Liver (tissue), 9 donors: ENCODE measurements around the gene KRR1. TPM values are rescaled to one million over a fixed set of nuclear protein-coding genes. Genes with fewer than 3 reads are reported as not detected.
A peak's percentile ranks its signal among the peaks of the same experiment; 100 is the strongest.

ENCODE experiments used
- DNase-seq: peaks from one replicate; pipeline ENCODE4 v3.0.0-alpha.2; 2017; ENCODE audit warnings: low spot score
- H3K27ac ChIP-seq, 2 donors: one replicate each; pipeline ENCODE4 v1.7.0; 2013; ENCODE audit warnings: inconsistent platforms in 2 of 2, low read length in 2 of 2, control low read depth in 1 of 2, low read depth in 1 of 2, mild to moderate bottlenecking in 1 of 2
- H3K27me3 ChIP-seq, 4 donors: one replicate each; pipeline versions ENCODE4 v1.6.1 to v1.7.0; 2013; ENCODE audit warnings: low read length in 3 of 4, inconsistent platforms in 1 of 4, mild to moderate bottlenecking in 1 of 4, moderate library complexity in 1 of 4; ENCODE audit not compliant: control insufficient read depth in 4 of 4, insufficient read depth in 4 of 4
- H3K36me3 ChIP-seq, 4 donors: one replicate each; pipeline versions ENCODE4 v1.6.1 to v1.7.0; 2013; ENCODE audit warnings: low read length in 3 of 4, mild to moderate bottlenecking in 3 of 4, low read depth in 1 of 4, moderate library complexity in 1 of 4; ENCODE audit not compliant: control insufficient read depth in 4 of 4, insufficient read depth in 3 of 4
- H3K4me1 ChIP-seq, 4 donors: one replicate each; pipeline versions ENCODE4 v1.6.1 to v1.7.0; 2013; ENCODE audit warnings: low read length in 3 of 4, mild to moderate bottlenecking in 3 of 4, moderate library complexity in 1 of 4; ENCODE audit not compliant: control insufficient read depth in 4 of 4, insufficient read depth in 4 of 4
- H3K4me3 ChIP-seq, 3 donors: one replicate each; pipeline versions ENCODE4 v1.6.1 to v1.7.0; 2013; ENCODE audit warnings: low read length in 3 of 3, control low read depth in 1 of 3, low read depth in 1 of 3, mild to moderate bottlenecking in 1 of 3
- H3K9ac ChIP-seq, 2 donors: one replicate each; pipeline ENCODE4 v1.7.0; 2013; ENCODE audit warnings: low read length in 2 of 2, mild to moderate bottlenecking in 2 of 2, moderate library complexity in 2 of 2, control low read depth in 1 of 2, low read depth in 1 of 2
- H3K9me3 ChIP-seq, 4 donors: one replicate each; pipeline versions ENCODE4 v1.6.1 to v1.7.0; 2013; ENCODE audit warnings: low read length in 3 of 4; ENCODE audit not compliant: control insufficient read depth in 4 of 4
- ATF3 ChIP-seq: IDR thresholded peaks from 2 replicates; pipeline ENCODE4 v1.6.1; 2016; ENCODE audit warnings: antibody characterized with exemption
- CTCF ChIP-seq: fragments of 150-350 bp; IDR thresholded peaks from 2 replicates; pipeline ENCODE4 v1.5.1; 2017; ENCODE audit warnings: improper control_type of control experiment, low read depth, low read length; ENCODE audit not compliant: missing input control
- EGR1 ChIP-seq, 2 donors: IDR thresholded peaks; 2 replicates each; pipeline ENCODE4 v1.6.1; 2016 to 2018; ENCODE audit warnings: antibody characterized with exemption in 2 of 2, low read depth in 2 of 2
- RAD21 ChIP-seq, 2 donors: IDR thresholded peaks; 2 replicates each; pipeline ENCODE4 v1.6.1; 2016; ENCODE audit warnings: antibody characterized with exemption in 2 of 2, mild to moderate bottlenecking in 2 of 2
- REST ChIP-seq: IDR thresholded peaks from 2 replicates; pipeline ENCODE4 v1.6.1; 2016; ENCODE audit warnings: antibody characterized with exemption, mild to moderate bottlenecking
- RXRA ChIP-seq, 2 donors: IDR thresholded peaks; 2 replicates each; pipeline ENCODE4 v1.6.1; 2017 to 2018; ENCODE audit warnings: antibody characterized with exemption in 2 of 2, mild to moderate bottlenecking in 1 of 2
- SP1 ChIP-seq: IDR thresholded peaks from 2 replicates; pipeline ENCODE4 v1.6.1; 2018; ENCODE audit warnings: antibody characterized with exemption, mild to moderate bottlenecking
- TAF1 ChIP-seq: conservative IDR thresholded peaks from 2 replicates; pipeline ENCODE4 v1.6.1; 2016; ENCODE audit warnings: antibody characterized with exemption, mild to moderate bottlenecking
- YY1 ChIP-seq: IDR thresholded peaks from 2 replicates; pipeline ENCODE4 v1.6.1; 2016; ENCODE audit warnings: antibody characterized with exemption, mild to moderate bottlenecking
- WGBS: extraction: QIAGEN DNeasy Blood & Tissue Kit; methylation state at CpG from one replicate; pipeline ENCODE4 v1.1.7; 2013; 5-methylcytosine and 5-hydroxymethylcytosine counted together
- polyA plus RNA-seq, 2 donors: library from polyadenylated mRNA; stranded (reverse) in 1 of 2; unstranded in 1 of 2; fragments of 200-250 nt in 1 of 2; fragments of >200 nt in 1 of 2; fragmentation: Nextera tagmentation in 1 of 2; extraction: Ambion mirVana in 1 of 2; gene quantifications; one replicate each; pipeline versions ENCODE4 v1.2.1 to v1.2.3, GENCODE V29; 2013 to 2015
- total RNA-seq, 2 donors: library from RNA; depleted of rRNA; stranded (reverse); fragments of >200 nt; gene quantifications; one replicate each; pipeline ENCODE4 v1.2.3, GENCODE V29; 2014
- donor health status: healthy.
- donor health status: healthy.
- donor health status: healthy.
- donor health status: healthy.
- donor health status: healthy.

KRR1 gene
- total and polyA plus RNA-seq, 4 donors: 9.9 to 19.8 (median 14.9) TPM

- TF ChIP-seq REST (no peak), SP1 (no peak), ATF3 (no peak)
Observed at GRCh38 chr12:75508159-75508558, 3.2 kb downstream of the KRR1 start (continued).

GRCh38 chr12:75507086-75507485, 4.3 kb downstream of the KRR1 start:
- Histone ChIP-seq H3K4me1 (peaks cover 0 to 54% (median 46%) of the 10 kb centered on the region in 4 donors), H3K27ac (no peak overlapping the region), H3K9me3 (no peaks in the 10 kb centered on the region), H3K36me3 (peaks cover 0 to 16% (median 9%) of the 10 kb centered on the region in 4 donors), H3K27me3 (no peaks in the 10 kb centered on the region), H3K9ac (no peak overlapping the region), H3K4me3 (no peak overlapping the region)
- DNase-seq: no peak
- WGBS: 81% methylated on average over 2 of the region's 2 CpGs
- TF ChIP-seq YY1 (no peak), TAF1 (no peak), RAD21 (IDR thresholded peaks at IDR 0.05) (no peak), EGR1 (IDR thresholded peaks at IDR 0.05; ENCODE audit: low read depth in 2 of 2) (no peak)

- TF ChIP-seq RAD21 (IDR thresholded peaks at IDR 0.05): peak; percentile 64 to 71
- TF ChIP-seq SP1: no peak
- peak; percentile 49 for TF ChIP-seq CTCF
- Histone ChIP-seq H3K36me3 (peaks cover 2 to 22% (median 18%) of the 10 kb centered on the region in 4 donors), H3K9me3 (no peaks in the 10 kb centered on the region), H3K27ac (no peak overlapping the region), H3K4me1 (peaks cover 0 to 50% (median 45%) of the 10 kb centered on the region in 4 donors), H3K27me3 (no peaks in the 10 kb centered on the region), H3K4me3 (no peak overlapping the region), H3K9ac (no peak overlapping the region)
- DNase-seq: no peak
- WGBS: 58% methylated on average over 2 of the region's 2 CpGs
Observed at GRCh38 chr12:75505706-75506312, 5.6 kb downstream of the KRR1 start.

GRCh38 chr12:75503866-75504265, 7.5 kb downstream of the KRR1 start:
- H3K9ac ChIP-seq: peak overlapping the region; percentile 12 to 32
- H3K4me1 ChIP-seq: peaks cover 0 to 33% (median 29%) of the 10 kb centered on the region in 4 donors
- H3K4me3 ChIP-seq: peak overlapping the region in 1 of 3 donors; percentile 34
- H3K36me3 ChIP-seq: peaks cover 2 to 30% (median 26%) of the 10 kb centered on the region in 4 donors
- DNase-seq: no peak
- H3K9me3 ChIP-seq: no peaks in the 10 kb centered on the region
- peak overlapping the region; percentile 19 to 45 for H3K27ac ChIP-seq
- H3K27me3 ChIP-seq: no peaks in the 10 kb centered on the region
- TF ChIP-seq CTCF: no peak
- peak in 1 of 2 donors; percentile 4 for TF ChIP-seq RXRA (IDR thresholded peaks at IDR 0.05)
- TF ChIP-seq SP1: peak; percentile 3
- 40% methylated on average over 3 of the region's 3 CpGs for WGBS
